ENCODE measurements around the gene WIZ.

DNA sequence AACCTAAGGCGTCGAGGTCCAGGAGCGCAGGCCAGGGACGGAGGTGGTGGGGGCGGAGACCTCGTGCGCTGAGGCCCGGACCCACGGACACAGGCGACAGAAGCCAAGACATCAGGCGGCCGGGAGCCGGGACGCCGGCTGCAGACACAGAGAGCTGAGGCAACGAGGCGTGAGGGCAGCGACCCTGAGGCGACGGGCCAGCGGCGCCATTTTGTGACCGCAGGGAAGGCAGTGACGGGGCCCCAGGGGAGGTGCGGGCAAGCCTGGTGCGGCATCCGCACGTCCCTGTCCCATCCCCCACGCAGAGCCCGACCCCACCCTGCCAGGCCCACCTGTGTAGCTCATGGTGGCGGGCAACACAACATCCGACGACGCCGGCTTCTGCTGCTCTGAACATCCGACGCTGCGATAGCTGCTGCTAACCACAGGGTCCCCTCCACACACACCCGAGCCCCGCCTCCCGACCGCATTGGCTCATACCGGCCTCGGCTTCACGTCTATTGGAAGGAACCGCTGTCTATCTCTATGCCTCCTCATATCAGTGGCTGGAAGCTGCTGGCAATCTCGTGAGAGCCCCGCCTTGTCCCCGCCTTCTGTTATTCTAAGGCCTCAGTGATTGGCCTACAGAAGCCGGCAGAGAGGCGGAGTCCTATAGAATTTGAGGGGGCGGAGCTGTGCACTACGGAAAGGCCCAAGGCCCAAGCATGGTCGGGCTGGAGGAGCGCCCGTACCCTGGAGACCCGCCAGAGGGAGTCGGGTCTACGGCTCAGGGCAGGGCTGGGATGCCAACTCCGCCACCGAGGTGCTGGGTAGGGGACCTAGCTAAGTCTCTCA lies 31.0 kb downstream of the WIZ start, which contains the start of gene AKAP8L:
- peak; percentile 59 for TF ChIP-seq POLR2A (IDR thresholded peaks at IDR 0.05)
- TF ChIP-seq, protein P1, sequence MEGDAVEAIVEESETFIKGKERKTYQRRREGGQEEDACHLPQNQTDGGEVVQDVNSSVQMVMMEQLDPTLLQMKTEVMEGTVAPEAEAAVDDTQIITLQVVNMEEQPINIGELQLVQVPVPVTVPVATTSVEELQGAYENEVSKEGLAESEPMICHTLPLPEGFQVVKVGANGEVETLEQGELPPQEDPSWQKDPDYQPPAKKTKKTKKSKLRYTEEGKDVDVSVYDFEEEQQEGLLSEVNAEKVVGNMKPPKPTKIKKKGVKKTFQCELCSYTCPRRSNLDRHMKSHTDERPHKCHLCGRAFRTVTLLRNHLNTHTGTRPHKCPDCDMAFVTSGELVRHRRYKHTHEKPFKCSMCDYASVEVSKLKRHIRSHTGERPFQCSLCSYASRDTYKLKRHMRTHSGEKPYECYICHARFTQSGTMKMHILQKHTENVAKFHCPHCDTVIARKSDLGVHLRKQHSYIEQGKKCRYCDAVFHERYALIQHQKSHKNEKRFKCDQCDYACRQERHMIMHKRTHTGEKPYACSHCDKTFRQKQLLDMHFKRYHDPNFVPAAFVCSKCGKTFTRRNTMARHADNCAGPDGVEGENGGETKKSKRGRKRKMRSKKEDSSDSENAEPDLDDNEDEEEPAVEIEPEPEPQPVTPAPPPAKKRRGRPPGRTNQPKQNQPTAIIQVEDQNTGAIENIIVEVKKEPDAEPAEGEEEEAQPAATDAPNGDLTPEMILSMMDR (IDR thresholded peaks at IDR 0.05) = peak; percentile 34 to 68 (median 55)
